Activated CD8-positive, alpha-beta T cell treated with anti-CD3 and anti-CD28 coated beads, Interleukin-2, amount 10 ng/mL, durations not matched to agents 7 days and 5 days (primary cell): ENCODE results near the gene MEX3B. TPM values are rescaled to one million over a fixed set of nuclear protein-coding genes. Genes with fewer than 3 reads are reported as not detected.

Experiments used
- ATAC-seq: fragments of 150-1000 bp; cut with Tn5 transposase; one replicate; pipeline ENCODE4 v1.10.0; 2021; ENCODE audit warnings: moderate library complexity
- CTCF ChIA-PET: fragments of 350-600 bp; sonication (Branson Sonifier 250); formaldehyde crosslinking; loops from one replicate; lab custom pipeline; 2021; ENCODE audit warnings: antibody characterized with exemption; lab: Charles Lee
- POLR2A ChIA-PET: fragments of 350-600 bp; sonication (Branson Sonifier 250); formaldehyde crosslinking; loops from one replicate; lab custom pipeline; 2021; ENCODE audit warnings: antibody characterized with exemption; lab: Charles Lee
- DNase-seq: peaks from one replicate; pipeline ENCODE4 v3.0.0-alpha.2; 2020
- H3K27ac Mint-ChIP-seq: one replicate; pipeline ENCODE4 v1.8.0; 2021; ENCODE audit warnings: mild to moderate bottlenecking, mixed read lengths
- H3K27me3 Mint-ChIP-seq: one replicate; pipeline ENCODE4 v1.8.0; 2021; ENCODE audit warnings: low read depth, mixed read lengths
- H3K36me3 Mint-ChIP-seq: one replicate; pipeline ENCODE4 v1.8.0; 2021; ENCODE audit warnings: low read depth, mixed read lengths
- H3K4me1 Mint-ChIP-seq: one replicate; pipeline ENCODE4 v1.8.0; 2021; ENCODE audit warnings: low read depth, mixed read lengths
- H3K4me3 Mint-ChIP-seq: one replicate; pipeline ENCODE4 v1.8.0; 2021; ENCODE audit warnings: mild to moderate bottlenecking, mixed read lengths
- H3K9me3 Mint-ChIP-seq: one replicate; pipeline ENCODE4 v1.8.0; 2022; ENCODE audit warnings: mixed read lengths; ENCODE audit not compliant: insufficient read depth
- total RNA-seq, 2 experiments: library from RNA; stranded (reverse); gene quantifications; one replicate each; pipeline ENCODE4 v1.2.3, GENCODE V29; 2021

Gene MEX3B
- total RNA-seq: under 1 TPM; 0.63 TPM

GRCh38 chr15:82045892-82046665 lies at the start of gene MEX3B:
Gene MEX3B (minus strand): TSS chr15:82046018. CDS start chr15:82045705, 313 bp downstream.
- H3K36me3 Mint-ChIP-seq: no peaks in the 10 kb centered on the region
- peaks cover 31% of the 10 kb centered on the region for H3K27me3 Mint-ChIP-seq
- H3K4me1 Mint-ChIP-seq: peaks cover 25% of the 10 kb centered on the region
- H3K27ac Mint-ChIP-seq: peak within 1 kb of the TSS; percentile 76
- ATAC-seq (peak; percentile 81), DNase-seq (peak; percentile 95)
- CTCF ChIA-PET: interaction anchor here (0.9 to 1.2 kb wide), 2 partner anchors 17 to 780 kb away, joined by 3 read pairs; no protein-coding TSS in a partner anchor
- no peaks in the 10 kb centered on the region for H3K9me3 Mint-ChIP-seq
- POLR2A ChIA-PET: interaction anchor here (1.0 kb wide), 1 partner anchor 1044 kb away, joined by 3 read pairs; no protein-coding TSS in a partner anchor
- peak within 1 kb of the TSS; percentile 88 for H3K4me3 Mint-ChIP-seq

- Mint-ChIP-seq H3K4me3 (no peak overlapping the region), H3K27me3 (no peaks in the 10 kb centered on the region), H3K4me1 (no peaks in the 10 kb centered on the region), H3K9me3 (no peaks in the 10 kb centered on the region), H3K36me3 (no peaks in the 10 kb centered on the region), H3K27ac (no peak overlapping the region)
- ChIA-PET POLR2A (no interaction called here), CTCF (interaction anchor here (0.6 kb wide), 1 partner anchor 288 kb away, joined by 3 read pairs; no protein-coding TSS in a partner anchor)
- DNase-seq (no peak), ATAC-seq (no peak)
These were observed 48.0 kb upstream of the MEX3B start for GRCh38 chr15:82093774-82094211.

- Mint-ChIP-seq H3K4me3 (no peak overlapping the region), H3K9me3 (no peaks in the 10 kb centered on the region), H3K27ac (no peak overlapping the region), H3K36me3 (no peaks in the 10 kb centered on the region), H3K4me1 (no peaks in the 10 kb centered on the region), H3K27me3 (no peaks in the 10 kb centered on the region)
- ATAC-seq (no peak), DNase-seq (no peak)
- POLR2A ChIA-PET: no interaction called here
- CTCF ChIA-PET: interaction anchor here (0.6 kb wide), 1 partner anchor 289 kb away, joined by 3 read pairs; no protein-coding TSS in a partner anchor
These were observed 47.5 kb upstream of the MEX3B start for GRCh38 chr15:82093325-82093724.

GRCh38 chr15:82091636-82092140 lies 45.9 kb upstream of the MEX3B start:
- ChIA-PET POLR2A (no interaction called here), CTCF (interaction anchor here (0.7 kb wide), 1 partner anchor 17 kb away, joined by 3 read pairs; no protein-coding TSS in a partner anchor)
- Mint-ChIP-seq H3K27ac (no peak overlapping the region), H3K4me3 (no peak overlapping the region), H3K9me3 (no peaks in the 10 kb centered on the region), H3K4me1 (no peaks in the 10 kb centered on the region), H3K36me3 (no peaks in the 10 kb centered on the region), H3K27me3 (no peaks in the 10 kb centered on the region)
- ATAC-seq (no peak), DNase-seq (no peak)

- no peaks in the 10 kb centered on the region for H3K9me3 Mint-ChIP-seq
- no peaks in the 10 kb centered on the region for H3K27me3 Mint-ChIP-seq
- H3K36me3 Mint-ChIP-seq: no peaks in the 10 kb centered on the region
- ChIA-PET POLR2A (no interaction called here), CTCF (no interaction called here)
- ATAC-seq (no peak), DNase-seq (no peak)
- H3K4me3 Mint-ChIP-seq: no peak overlapping the region
- no peaks in the 10 kb centered on the region for H3K4me1 Mint-ChIP-seq
- no peak overlapping the region for H3K27ac Mint-ChIP-seq
These were observed 40.6 kb upstream of the MEX3B start for GRCh38 chr15:82086243-82086995.

GRCh38 chr15:82081914-82082762 lies 36.3 kb upstream of the MEX3B start:
- ChIA-PET CTCF (no interaction called here), POLR2A (no interaction called here)
- no peak overlapping the region for H3K27ac Mint-ChIP-seq
- no peaks in the 10 kb centered on the region for H3K9me3 Mint-ChIP-seq
- no peaks in the 10 kb centered on the region for H3K36me3 Mint-ChIP-seq
- no peak for DNase-seq
- no peaks in the 10 kb centered on the region for H3K4me1 Mint-ChIP-seq
- H3K27me3 Mint-ChIP-seq: peaks cover 5% of the 10 kb centered on the region
- ATAC-seq: no peak
- no peak overlapping the region for H3K4me3 Mint-ChIP-seq

GRCh38 chr15:82080774-82081173 lies 35.0 kb upstream of the MEX3B start:
- Mint-ChIP-seq H3K4me1 (no peaks in the 10 kb centered on the region), H3K4me3 (no peak overlapping the region), H3K36me3 (no peaks in the 10 kb centered on the region), H3K27me3 (peaks cover 5% of the 10 kb centered on the region), H3K27ac (no peak overlapping the region), H3K9me3 (no peaks in the 10 kb centered on the region)
- no peak for ATAC-seq
- no peak for DNase-seq
- CTCF ChIA-PET: no interaction called here
- POLR2A ChIA-PET: no interaction called here

GRCh38 chr15:82079736-82080135 lies 33.9 kb upstream of the MEX3B start:
- H3K4me1 Mint-ChIP-seq: no peaks in the 10 kb centered on the region
- no peak overlapping the region for H3K27ac Mint-ChIP-seq
- peaks cover 5% of the 10 kb centered on the region for H3K27me3 Mint-ChIP-seq
- ChIA-PET CTCF (interaction anchor here (1.1 kb wide), 1 partner anchor 30 kb away, joined by 4 read pairs; no protein-coding TSS in a partner anchor), POLR2A (no interaction called here)
- H3K9me3 Mint-ChIP-seq: no peaks in the 10 kb centered on the region
- H3K36me3 Mint-ChIP-seq: no peaks in the 10 kb centered on the region
- H3K4me3 Mint-ChIP-seq: no peak overlapping the region
- DNase-seq (no peak), ATAC-seq (no peak)

- DNase-seq (no peak), ATAC-seq (no peak)
- peaks cover 2% of the 10 kb centered on the region for H3K27me3 Mint-ChIP-seq
- no peaks in the 10 kb centered on the region for H3K36me3 Mint-ChIP-seq
- POLR2A ChIA-PET: no interaction called here
- no peak overlapping the region for H3K27ac Mint-ChIP-seq
- H3K9me3 Mint-ChIP-seq: no peaks in the 10 kb centered on the region
- no peaks in the 10 kb centered on the region for H3K4me1 Mint-ChIP-seq
- CTCF ChIA-PET: no interaction called here
- no peak overlapping the region for H3K4me3 Mint-ChIP-seq
These were observed 28.8 kb upstream of the MEX3B start for GRCh38 chr15:82074610-82075009.

- CTCF ChIA-PET: no interaction called here
- no peaks in the 10 kb centered on the region for H3K27me3 Mint-ChIP-seq
- no peak overlapping the region for H3K27ac Mint-ChIP-seq
- no peaks in the 10 kb centered on the region for H3K9me3 Mint-ChIP-seq
- no peak overlapping the region for H3K4me3 Mint-ChIP-seq
- DNase-seq (no peak), ATAC-seq (no peak)
- POLR2A ChIA-PET: no interaction called here
- no peaks in the 10 kb centered on the region for H3K4me1 Mint-ChIP-seq
- H3K36me3 Mint-ChIP-seq: no peaks in the 10 kb centered on the region
These were observed 27.2 kb upstream of the MEX3B start for GRCh38 chr15:82072926-82073537.

- no peak for DNase-seq
- no peaks in the 10 kb centered on the region for H3K36me3 Mint-ChIP-seq
- no peak overlapping the region for H3K27ac Mint-ChIP-seq
- CTCF ChIA-PET: no interaction called here
- POLR2A ChIA-PET: no interaction called here
- no peak overlapping the region for H3K4me3 Mint-ChIP-seq
- H3K27me3 Mint-ChIP-seq: peaks cover 14% of the 10 kb centered on the region
- no peaks in the 10 kb centered on the region for H3K9me3 Mint-ChIP-seq
- H3K4me1 Mint-ChIP-seq: no peaks in the 10 kb centered on the region
- ATAC-seq: no peak
These were observed 20.6 kb upstream of the MEX3B start for GRCh38 chr15:82066455-82066854.
